Gastrocnemius medialis (tissue), 4 donors: ENCODE data around the gene AFAP1L2.

ENCODE experiments used
- POLR2A ChIP-seq, 2 donors: fragments of 450-650 bp; IDR thresholded peaks; one replicate each; pipeline ENCODE4 v1.6.1; 2017; ENCODE audit warnings: antibody characterized with exemption in 2 of 2, mild to moderate bottlenecking in 2 of 2, moderate library complexity in 2 of 2
- TF ChIP-seq, protein P1 (sequence below), 5 experiments: fragments of 450-650 bp in 3 of 5; fragments of 200-600 bp in 2 of 5; sonication (generic) in 2 of 5; IDR thresholded peaks in 4 of 5; conservative IDR thresholded peaks in 1 of 5; 1 replicate in 4 of 5; 2 replicates in 1 of 5; pipeline ENCODE4 v1.5.1; 2016 to 2019; ENCODE audit warnings: antibody characterized with exemption in 5 of 5, mild to moderate bottlenecking in 3 of 5, moderate library complexity in 3 of 5

DNA sequence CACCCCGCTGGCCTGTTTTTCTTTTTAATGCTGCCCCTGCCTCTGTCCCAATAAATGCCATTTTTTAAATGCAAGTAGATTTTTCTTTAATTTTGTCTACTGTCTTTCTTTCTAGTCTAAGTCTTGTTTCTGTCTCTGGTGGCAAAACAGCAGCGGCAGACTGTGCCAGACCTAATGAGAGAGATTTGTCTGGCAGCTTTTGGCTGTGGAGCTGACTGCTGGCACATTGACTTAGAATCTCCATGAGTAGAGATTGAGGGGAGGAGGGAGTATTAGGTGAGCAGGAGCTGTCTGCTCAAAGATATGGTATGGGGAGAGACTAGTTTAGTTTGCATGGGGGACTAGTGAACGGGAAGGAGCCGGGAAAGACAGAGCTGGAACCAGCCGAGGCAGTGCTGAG is 152.2 kb downstream of the AFAP1L2 start:
- TF ChIP-seq, protein P1, sequence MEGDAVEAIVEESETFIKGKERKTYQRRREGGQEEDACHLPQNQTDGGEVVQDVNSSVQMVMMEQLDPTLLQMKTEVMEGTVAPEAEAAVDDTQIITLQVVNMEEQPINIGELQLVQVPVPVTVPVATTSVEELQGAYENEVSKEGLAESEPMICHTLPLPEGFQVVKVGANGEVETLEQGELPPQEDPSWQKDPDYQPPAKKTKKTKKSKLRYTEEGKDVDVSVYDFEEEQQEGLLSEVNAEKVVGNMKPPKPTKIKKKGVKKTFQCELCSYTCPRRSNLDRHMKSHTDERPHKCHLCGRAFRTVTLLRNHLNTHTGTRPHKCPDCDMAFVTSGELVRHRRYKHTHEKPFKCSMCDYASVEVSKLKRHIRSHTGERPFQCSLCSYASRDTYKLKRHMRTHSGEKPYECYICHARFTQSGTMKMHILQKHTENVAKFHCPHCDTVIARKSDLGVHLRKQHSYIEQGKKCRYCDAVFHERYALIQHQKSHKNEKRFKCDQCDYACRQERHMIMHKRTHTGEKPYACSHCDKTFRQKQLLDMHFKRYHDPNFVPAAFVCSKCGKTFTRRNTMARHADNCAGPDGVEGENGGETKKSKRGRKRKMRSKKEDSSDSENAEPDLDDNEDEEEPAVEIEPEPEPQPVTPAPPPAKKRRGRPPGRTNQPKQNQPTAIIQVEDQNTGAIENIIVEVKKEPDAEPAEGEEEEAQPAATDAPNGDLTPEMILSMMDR (IDR thresholded peaks at IDR 0.05 in 4 of 5, conservative IDR thresholded peaks at IDR 0.05 in 1 of 5): no peak
- no peak for TF ChIP-seq POLR2A (IDR thresholded peaks at IDR 0.05)
